Measurements from ENCODE around the gene KLK12. TPM values are rescaled to one million over a fixed set of nuclear protein-coding genes. Genes with fewer than 3 reads are reported as not detected.

Gene KLK12
- total and polyA plus RNA-seq, 2 experiments from 2014 or later = not detected

DNA sequence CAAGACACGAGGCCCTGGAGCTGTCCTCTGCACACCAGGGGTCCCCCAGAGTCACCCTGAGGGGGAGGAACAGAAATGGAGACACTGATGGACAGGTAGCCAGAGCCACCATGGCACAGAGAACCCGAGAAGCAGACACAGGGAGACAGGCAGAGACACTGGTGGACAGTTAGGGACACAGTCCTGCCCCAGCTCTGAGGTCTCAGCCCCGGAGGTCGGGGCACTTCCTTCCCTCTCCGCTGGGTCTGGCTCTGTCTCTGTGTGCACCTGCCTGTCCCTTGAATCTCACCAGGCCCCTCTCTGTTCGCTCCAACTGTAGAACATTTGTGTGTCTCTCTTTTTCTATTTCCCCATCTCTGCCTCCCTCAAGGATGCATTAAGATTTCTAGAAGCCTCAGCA is 43.3 kb upstream of the KLK12 start:
- Histone ChIP-seq H3K9me3 (ENCODE audit: low read depth) (no peaks in the 10 kb centered on the region), H3K4me1 (ENCODE audit: insufficient read depth) (no peaks in the 10 kb centered on the region), H2AFZ (no peak overlapping the region), H3K27me3 (replicated peaks; ENCODE audit: insufficient read depth) (no peaks in the 10 kb centered on the region), H3K27ac (no peak overlapping the region), H3F3A (ENCODE audit: insufficient read depth) (no peaks in the 10 kb centered on the region), H3K79me2 (ENCODE audit: insufficient read depth) (no peaks in the 10 kb centered on the region), H4K20me1 (ENCODE audit: insufficient read depth) (no peaks in the 10 kb centered on the region), H3K4me2 (ENCODE audit: unreplicated experiment) (no peak overlapping the region), H3K36me3 (ENCODE audit: low read depth) (no peaks in the 10 kb centered on the region), H3K4me3 (no peak overlapping the region), H3K9ac (no peak overlapping the region), H3K9me2 (ENCODE audit: insufficient read depth) (no peaks in the 10 kb centered on the region)
- in situ Hi-C loops (cut with MboI) = no loop called here
- no peak for DNase-seq
- WGBS, 2 experiments (ENCODE audit: low coverage in 1 of 2, low lambda C conversion rate in 2 of 2, missing lambda C conversion rate in 2 of 2) = 44 to 50% methylated on average over 5 to 6 of the region's 6 CpGs
- TF ChIP-seq EZH2phosphoT487 (IDR thresholded peaks at IDR 0.05; ENCODE audit: insufficient read depth, low read depth) (no peak), EZH2 (IDR thresholded peaks at IDR 0.05; ENCODE audit: insufficient read depth, poor library complexity, severe bottlenecking) (no peak)

DNA sequence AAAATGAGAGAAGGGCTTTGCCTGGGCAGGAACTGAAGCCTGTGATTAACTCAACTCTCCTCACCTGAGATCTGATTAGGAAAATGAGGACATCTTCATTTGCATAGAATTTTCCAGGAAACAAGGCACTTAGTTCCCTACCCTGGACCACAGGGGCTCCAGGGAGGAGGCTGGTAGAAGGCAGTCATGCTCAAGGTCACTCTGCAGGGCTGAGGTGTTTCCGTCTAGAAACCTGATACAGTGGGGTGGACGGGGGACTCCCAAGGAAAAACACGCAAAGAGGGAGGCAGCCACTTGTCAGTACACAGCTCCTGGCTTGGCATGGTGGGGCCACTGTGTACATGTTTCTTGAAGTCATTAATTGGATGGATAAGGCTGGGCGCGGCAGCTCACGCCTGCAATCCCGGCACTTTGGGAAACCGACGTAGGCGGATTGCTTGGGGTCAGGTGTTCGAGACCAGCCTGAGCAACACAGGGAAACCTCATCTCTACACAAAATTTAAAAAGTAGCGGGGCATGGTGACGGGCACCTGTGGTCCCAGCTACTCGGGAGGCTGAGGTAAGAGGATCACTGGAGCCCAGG is 41.9 kb upstream of the KLK12 start:
- Histone ChIP-seq H3K27ac (no peak overlapping the region), H3K4me2 (ENCODE audit: unreplicated experiment) (no peak overlapping the region), H3K9me2 (ENCODE audit: insufficient read depth) (no peaks in the 10 kb centered on the region), H4K20me1 (ENCODE audit: insufficient read depth) (no peaks in the 10 kb centered on the region), H3K4me3 (no peak overlapping the region), H3K36me3 (ENCODE audit: low read depth) (no peaks in the 10 kb centered on the region), H3K4me1 (ENCODE audit: insufficient read depth) (no peaks in the 10 kb centered on the region), H2AFZ (no peak overlapping the region), H3F3A (ENCODE audit: insufficient read depth) (no peaks in the 10 kb centered on the region), H3K27me3 (replicated peaks; ENCODE audit: insufficient read depth) (no peaks in the 10 kb centered on the region), H3K79me2 (ENCODE audit: insufficient read depth) (no peaks in the 10 kb centered on the region), H3K9me3 (ENCODE audit: low read depth) (no peaks in the 10 kb centered on the region), H3K9ac (no peak overlapping the region)
- TF ChIP-seq EZH2phosphoT487 (IDR thresholded peaks at IDR 0.05; ENCODE audit: insufficient read depth, low read depth) = no peak
- TF ChIP-seq EZH2 (IDR thresholded peaks at IDR 0.05; ENCODE audit: insufficient read depth, poor library complexity, severe bottlenecking) = no peak
- WGBS, 2 experiments (ENCODE audit: low coverage in 1 of 2, low lambda C conversion rate in 2 of 2, missing lambda C conversion rate in 2 of 2) = 57 to 61% methylated on average over 14 of the region's 14 CpGs
- no peak for DNase-seq
- in situ Hi-C loops (cut with MboI) = no loop called here

- TF ChIP-seq EZH2phosphoT487 (IDR thresholded peaks at IDR 0.05; ENCODE audit: insufficient read depth, low read depth) (no peak), EZH2 (IDR thresholded peaks at IDR 0.05; ENCODE audit: insufficient read depth, poor library complexity, severe bottlenecking) (no peak)
- H3F3A ChIP-seq (ENCODE audit: insufficient read depth) = no peaks in the 10 kb centered on the region
- no peak for DNase-seq
- H3K27me3 ChIP-seq (replicated peaks; ENCODE audit: insufficient read depth) = no peaks in the 10 kb centered on the region
- whole genome bisulfite sequencing, 2 experiments (ENCODE audit: low coverage in 1 of 2, low lambda C conversion rate in 2 of 2, missing lambda C conversion rate in 2 of 2) = 42 to 52% methylated on average over 5 of the region's 5 CpGs
- H3K9me3 ChIP-seq (ENCODE audit: low read depth) = no peaks in the 10 kb centered on the region
- no peaks in the 10 kb centered on the region for H3K4me1 ChIP-seq (ENCODE audit: insufficient read depth)
- in situ Hi-C loops (cut with MboI) = no loop called here
- H4K20me1 ChIP-seq (ENCODE audit: insufficient read depth) = no peaks in the 10 kb centered on the region
- no peak overlapping the region for H3K9ac ChIP-seq
- H3K79me2 ChIP-seq (ENCODE audit: insufficient read depth) = no peaks in the 10 kb centered on the region
- no peak overlapping the region for H2AFZ ChIP-seq
- no peaks in the 10 kb centered on the region for H3K9me2 ChIP-seq (ENCODE audit: insufficient read depth)
- H3K36me3 ChIP-seq (ENCODE audit: low read depth) = no peaks in the 10 kb centered on the region
- H3K4me3 ChIP-seq = no peak overlapping the region
- H3K27ac ChIP-seq = no peak overlapping the region
- no peak overlapping the region for H3K4me2 ChIP-seq (ENCODE audit: unreplicated experiment)
Observed at GRCh38 chr19:51075998-51076397, 41.2 kb upstream of the KLK12 start.

- no peak overlapping the region for H2AFZ ChIP-seq
- 35% methylated on average over 4 of the region's 4 CpGs for WGBS, 2 experiments (ENCODE audit: low coverage in 1 of 2, low lambda C conversion rate in 2 of 2, missing lambda C conversion rate in 2 of 2)
- H3F3A ChIP-seq (ENCODE audit: insufficient read depth) = no peaks in the 10 kb centered on the region
- H3K4me2 ChIP-seq (ENCODE audit: unreplicated experiment) = no peak overlapping the region
- H3K4me3 ChIP-seq = no peak overlapping the region
- H3K27ac ChIP-seq = no peak overlapping the region
- no peaks in the 10 kb centered on the region for H3K27me3 ChIP-seq (replicated peaks; ENCODE audit: insufficient read depth)
- DNase-seq = no peak
- H4K20me1 ChIP-seq (ENCODE audit: insufficient read depth) = no peaks in the 10 kb centered on the region
- in situ Hi-C loops (cut with MboI) = no loop called here
- no peak overlapping the region for H3K9ac ChIP-seq
- H3K4me1 ChIP-seq (ENCODE audit: insufficient read depth) = no peaks in the 10 kb centered on the region
- H3K9me3 ChIP-seq (ENCODE audit: low read depth) = no peaks in the 10 kb centered on the region
- H3K9me2 ChIP-seq (ENCODE audit: insufficient read depth) = no peaks in the 10 kb centered on the region
- TF ChIP-seq EZH2 (IDR thresholded peaks at IDR 0.05; ENCODE audit: insufficient read depth, poor library complexity, severe bottlenecking) (no peak), EZH2phosphoT487 (IDR thresholded peaks at IDR 0.05; ENCODE audit: insufficient read depth, low read depth) (no peak)
- H3K36me3 ChIP-seq (ENCODE audit: low read depth) = no peaks in the 10 kb centered on the region
- no peaks in the 10 kb centered on the region for H3K79me2 ChIP-seq (ENCODE audit: insufficient read depth)
Observed at GRCh38 chr19:51071095-51071405, 36.2 kb upstream of the KLK12 start.

Measured in GM23248 (cell line).